ENCODE data around the gene STRIP1.

GRCh38 chr1:110058591-110058990, 24.2 kb downstream of the STRIP1 start:
- TF ChIP-seq CTCF (IDR thresholded peaks at IDR 0.05; ENCODE audit: extremely low read depth in 1 of 2, insufficient read depth in 1 of 2, low read depth in 1 of 2, low read length in 2 of 2): no peak
- no peak for TF ChIP-seq POLR2A (IDR thresholded peaks at IDR 0.05; ENCODE audit: low read depth, low read length)
- TF ChIP-seq EZH2 (IDR thresholded peaks at IDR 0.05; ENCODE audit: borderline replicate concordance, low read depth, low read length, severe bottlenecking): no peak
- TF ChIP-seq MYC (IDR thresholded peaks at IDR 0.05; ENCODE audit: low read depth, low read length): no peak
- TF ChIP-seq POLR2AphosphoS5 (IDR thresholded peaks at IDR 0.05; ENCODE audit: insufficient read depth, low read depth, low read length): no peak
- TF ChIP-seq MAX (IDR thresholded peaks at IDR 0.05; ENCODE audit: insufficient read depth, insufficient read length): no peak
- no peak for TF ChIP-seq FOS (IDR thresholded peaks at IDR 0.05; ENCODE audit: borderline replicate concordance, insufficient read depth, low read length)
- TF ChIP-seq GATA2 (IDR thresholded peaks at IDR 0.05; ENCODE audit: insufficient read depth, insufficient read length, low read depth, low read length): no peak

All from endothelial cell of umbilical vein (primary cell).